Kidney epithelial cell (primary cell): ENCODE measurements around the gene SRSF1. TPM values are rescaled to one million over a fixed set of nuclear protein-coding genes. Genes with fewer than 3 reads are reported as not detected.

Experiments
- DNase-seq: peaks from one replicate; pipeline ENCODE4 v3.0.0-alpha.2; 2010; ENCODE audit warnings: low read depth
- H3K27me3 ChIP-seq: 2 replicates; pipeline ENCODE4 v1.6.0; 2011; ENCODE audit warnings: low read length; ENCODE audit not compliant: control insufficient read depth, insufficient read depth
- H3K36me3 ChIP-seq: 2 replicates; pipeline ENCODE4 v1.5.1; 2011; ENCODE audit warnings: low read length; ENCODE audit not compliant: control insufficient read depth, insufficient read depth
- H3K4me3 ChIP-seq: 2 replicates; pipeline ENCODE4 v1.5.1; 2011; ENCODE audit warnings: low read depth, mild to moderate bottlenecking, control low read depth, low read length
- total RNA-seq: library from RNA; depleted of rRNA; stranded (reverse); fragments of >200 nt; gene quantifications from 2 replicates; pipeline ENCODE4 v1.2.3, GENCODE V29; 2015
- TF ChIP-seq, protein P1 (sequence below): IDR thresholded peaks from 2 replicates; pipeline ENCODE4 v1.5.1; 2011; ENCODE audit warnings: mild to moderate bottlenecking, moderate library complexity, low read length, control low read depth, inconsistent platforms; ENCODE audit not compliant: insufficient read depth, poor library complexity, severe bottlenecking

Gene SRSF1
- total RNA-seq, 1 donor from 2014 or later: 162 TPM

DNA sequence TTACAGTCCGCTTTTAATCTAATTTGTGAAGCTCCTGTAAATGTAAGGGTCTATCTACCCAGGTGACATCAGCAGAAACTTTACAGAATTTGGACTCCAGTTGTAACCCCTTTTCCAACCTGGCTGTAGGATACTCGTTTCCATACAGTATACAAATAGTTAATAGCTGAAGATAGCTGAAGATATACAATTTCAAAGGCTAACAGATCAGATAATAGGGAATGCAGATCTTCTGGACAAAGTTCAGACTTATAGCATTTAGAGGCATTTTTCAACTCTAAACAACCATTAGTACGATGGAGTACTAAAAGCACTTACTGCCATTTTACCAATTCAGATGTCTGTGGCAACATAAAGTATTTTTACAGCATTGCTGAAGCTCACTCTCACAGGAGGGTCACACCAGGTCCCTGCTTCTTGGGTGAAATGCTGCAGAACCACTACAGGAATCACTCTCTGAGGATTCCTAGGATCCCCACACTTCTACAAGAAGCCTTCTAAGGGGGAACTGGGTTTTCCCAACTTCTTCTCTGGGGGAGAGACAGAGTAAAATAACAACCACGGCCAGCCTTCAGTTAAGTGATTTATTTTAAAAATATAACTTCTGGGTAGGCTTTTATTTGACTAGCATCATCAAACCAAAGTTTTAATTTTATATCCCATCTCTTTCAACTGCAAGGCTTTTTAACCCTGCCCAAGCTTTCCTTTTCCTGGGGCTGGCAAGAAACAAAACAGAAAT lies 21.9 kb downstream of the SRSF1 start:
- TF ChIP-seq, protein P1, sequence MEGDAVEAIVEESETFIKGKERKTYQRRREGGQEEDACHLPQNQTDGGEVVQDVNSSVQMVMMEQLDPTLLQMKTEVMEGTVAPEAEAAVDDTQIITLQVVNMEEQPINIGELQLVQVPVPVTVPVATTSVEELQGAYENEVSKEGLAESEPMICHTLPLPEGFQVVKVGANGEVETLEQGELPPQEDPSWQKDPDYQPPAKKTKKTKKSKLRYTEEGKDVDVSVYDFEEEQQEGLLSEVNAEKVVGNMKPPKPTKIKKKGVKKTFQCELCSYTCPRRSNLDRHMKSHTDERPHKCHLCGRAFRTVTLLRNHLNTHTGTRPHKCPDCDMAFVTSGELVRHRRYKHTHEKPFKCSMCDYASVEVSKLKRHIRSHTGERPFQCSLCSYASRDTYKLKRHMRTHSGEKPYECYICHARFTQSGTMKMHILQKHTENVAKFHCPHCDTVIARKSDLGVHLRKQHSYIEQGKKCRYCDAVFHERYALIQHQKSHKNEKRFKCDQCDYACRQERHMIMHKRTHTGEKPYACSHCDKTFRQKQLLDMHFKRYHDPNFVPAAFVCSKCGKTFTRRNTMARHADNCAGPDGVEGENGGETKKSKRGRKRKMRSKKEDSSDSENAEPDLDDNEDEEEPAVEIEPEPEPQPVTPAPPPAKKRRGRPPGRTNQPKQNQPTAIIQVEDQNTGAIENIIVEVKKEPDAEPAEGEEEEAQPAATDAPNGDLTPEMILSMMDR: no peak
- no peak for DNase-seq
- H3K4me3 ChIP-seq: no peak overlapping the region

DNA sequence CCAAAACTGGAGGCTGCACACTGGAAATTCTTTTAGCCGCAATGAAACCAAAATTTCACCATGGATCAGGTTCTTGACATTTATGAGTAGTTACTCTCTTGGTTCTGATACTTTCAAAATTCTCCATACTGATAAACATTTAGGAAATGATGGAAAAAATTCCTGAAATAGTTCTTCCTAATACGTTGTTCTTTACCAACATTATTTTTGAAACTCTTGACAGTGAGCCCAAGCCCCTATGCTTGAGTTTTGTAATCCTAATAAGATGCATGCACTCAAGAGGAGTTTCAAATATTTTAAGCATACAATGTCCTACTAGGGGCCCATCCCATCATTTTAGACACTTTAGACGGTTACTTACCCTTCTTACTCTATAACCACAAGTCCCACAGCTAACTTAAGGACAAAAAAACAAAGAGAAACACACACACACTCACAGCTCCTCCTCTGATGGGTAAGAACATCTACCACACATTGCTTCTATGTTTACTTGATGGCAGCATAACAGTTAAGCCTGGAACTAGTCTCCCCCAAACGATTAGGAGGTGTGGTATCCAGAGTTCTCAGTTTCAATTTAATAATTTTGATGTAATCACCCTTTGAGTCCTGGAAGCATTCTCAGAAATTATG lies 22.7 kb downstream of the SRSF1 start:
- no peak for DNase-seq
- H3K27me3 ChIP-seq: no peaks in the 10 kb centered on the region
- no peak overlapping the region for H3K4me3 ChIP-seq
- H3K36me3 ChIP-seq: no peaks in the 10 kb centered on the region
- TF ChIP-seq, protein P1: no peak

More for the DNA sequence above, 21.9 kb downstream of the SRSF1 start:
- H3K36me3 ChIP-seq: no peaks in the 10 kb centered on the region
- H3K27me3 ChIP-seq: no peaks in the 10 kb centered on the region

DNA sequence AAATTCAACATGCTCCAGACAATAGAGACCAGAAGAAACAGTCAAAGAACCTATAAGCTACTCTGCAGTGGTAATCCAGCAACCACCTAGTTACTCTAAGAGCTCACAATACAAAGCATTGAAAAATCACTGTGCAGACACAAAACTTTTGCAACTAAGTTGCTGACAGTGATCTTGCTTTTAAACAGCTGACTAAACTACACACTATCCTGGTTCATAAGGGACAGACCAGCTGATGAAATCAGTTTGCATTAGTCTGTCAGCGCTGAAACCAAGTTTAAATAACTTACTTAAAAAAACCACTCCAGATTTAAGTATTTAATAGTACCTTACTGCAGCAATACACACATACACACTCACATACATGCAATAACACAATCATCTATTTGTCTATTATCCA lies 23.6 kb downstream of the SRSF1 start:
- Histone ChIP-seq H3K4me3 (no peak overlapping the region), H3K36me3 (no peaks in the 10 kb centered on the region), H3K27me3 (no peaks in the 10 kb centered on the region)
- no peak for DNase-seq
- TF ChIP-seq, protein P1: no peak

DNA sequence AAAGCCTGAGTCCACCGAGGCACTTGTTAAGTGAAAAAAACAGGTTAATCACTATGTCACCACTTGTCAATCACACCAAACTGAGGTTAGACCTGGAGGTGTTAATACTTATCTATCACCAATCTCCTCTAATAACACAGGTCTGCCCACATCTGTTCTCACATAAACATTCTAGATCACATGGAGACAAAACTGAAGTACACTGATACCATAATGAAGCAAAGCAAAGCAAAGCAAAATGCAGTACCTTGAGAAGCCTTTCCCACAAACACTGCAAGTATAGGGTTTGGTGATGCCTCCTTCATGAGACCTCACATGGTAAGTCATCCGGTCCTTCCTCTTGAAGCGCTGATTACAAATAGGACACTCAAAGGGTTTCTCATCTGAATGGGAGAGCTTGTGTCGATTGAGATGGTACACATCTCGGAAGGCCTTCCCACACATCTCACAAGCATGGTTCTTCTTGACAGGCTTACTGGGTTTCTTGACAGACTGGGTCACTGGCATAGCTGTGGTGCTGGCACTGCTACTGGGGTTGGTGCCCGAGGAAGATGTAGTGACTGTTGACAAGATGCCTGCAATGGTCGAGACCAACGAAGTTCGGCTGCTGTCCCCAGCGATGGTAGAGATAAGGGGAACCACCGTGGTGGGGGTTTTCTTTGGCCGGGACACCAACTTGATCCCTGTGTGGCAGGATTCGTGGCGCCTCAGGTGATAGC lies 24.4 kb downstream of the SRSF1 start:
- TF ChIP-seq, protein P1: no peak
- Histone ChIP-seq H3K27me3 (no peaks in the 10 kb centered on the region), H3K4me3 (no peak overlapping the region), H3K36me3 (no peaks in the 10 kb centered on the region)
- no peak for DNase-seq

DNA sequence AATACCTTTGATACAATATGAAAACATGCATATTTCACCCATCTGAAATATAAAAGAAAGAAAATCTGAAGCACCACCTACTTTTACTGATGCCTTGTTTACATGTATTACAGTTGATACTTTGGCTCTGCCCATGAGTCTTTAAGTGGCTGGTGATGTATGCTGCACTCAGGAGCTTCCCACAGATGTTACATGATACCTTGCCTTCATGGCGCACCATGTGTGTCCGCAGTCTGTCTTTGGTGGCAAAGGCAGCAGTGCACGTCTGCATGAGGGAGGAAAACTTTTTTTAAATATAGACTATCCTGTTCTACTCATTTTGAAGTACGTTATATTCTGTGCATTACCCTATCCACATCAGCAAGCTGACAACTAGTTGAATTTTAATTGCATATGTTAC lies 26.5 kb downstream of the SRSF1 start:
- Histone ChIP-seq H3K4me3 (no peak overlapping the region), H3K36me3 (peaks cover 2% of the 10 kb centered on the region), H3K27me3 (no peaks in the 10 kb centered on the region)
- TF ChIP-seq, protein P1: no peak
- DNase-seq: no peak
